ENCODE measurements around the gene MS4A10. TPM values are rescaled to one million over a fixed set of nuclear protein-coding genes. Genes with fewer than 3 reads are reported as not detected.

MS4A10 gene
- polyA plus RNA-seq, 3 donors = not detected

GRCh38 chr11:60840470-60841430 is 55.6 kb downstream of the MS4A10 start:
- Histone ChIP-seq H3K36me3 (replicated peaks in 1 of 2; ENCODE audit: control insufficient read depth in 1 of 2, insufficient read depth in 2 of 2, low read length in 2 of 2) (peaks cover 0 to 3% of the 10 kb centered on the region in 2 donors), H3K4me1 (ENCODE audit: control insufficient read depth in 1 of 2, insufficient read depth in 2 of 2, low read length in 2 of 2) (peaks cover 47 to 59% of the 10 kb centered on the region in 2 donors), H3K9me3 (replicated peaks in 1 of 2; ENCODE audit: control insufficient read depth in 1 of 2, insufficient read depth in 1 of 2, low read length in 2 of 2) (no peaks in the 10 kb centered on the region), H2AFZ (ENCODE audit: insufficient read depth, low read depth, low read length, poor library complexity, severe bottlenecking) (no peak overlapping the region), H3K79me2 (ENCODE audit: insufficient read depth, low read length) (peaks cover 31% of the 10 kb centered on the region), H3K27me3 (ENCODE audit: control insufficient read depth in 2 of 2, insufficient read depth in 2 of 2, low read length in 2 of 2) (no peaks in the 10 kb centered on the region), H3K4me2 (replicated peaks; ENCODE audit: extremely low read depth, low read length, poor library complexity, severe bottlenecking) (peak overlapping the region; percentile 95), H3K4me3 (replicated peaks in 1 of 3; ENCODE audit: low read depth in 2 of 3, low read length in 3 of 3) (peak overlapping the region in 1 of 3 experiments; percentile 91), H4K20me1 (ENCODE audit: insufficient read depth, low read length) (no peaks in the 10 kb centered on the region), H3K9ac (ENCODE audit: insufficient read depth, low read length, poor library complexity, severe bottlenecking) (no peak overlapping the region), H3K27ac (ENCODE audit: low read depth in 1 of 2, low read length in 2 of 2) (peak overlapping the region in 1 of 2 donors; percentile 85)
- 93% methylated on average over 8 of the region's 14 CpGs for WGBS (ENCODE audit: insufficient coverage)
- H3K9me3 Mint-ChIP-seq = no peaks in the 10 kb centered on the region
- no peak for DNase-seq
- H3K4me1 Mint-ChIP-seq = peaks cover 59% of the 10 kb centered on the region
- TF ChIP-seq CTCF (IDR thresholded peaks at IDR 0.05) = no peak
- peak overlapping the region in 1 of 2 donors; percentile 90 for H3K4me3 Mint-ChIP-seq
- peaks cover 0 to 4% (median 0%) of the 10 kb centered on the region in 3 donors for H3K27me3 Mint-ChIP-seq (ENCODE audit: low read depth in 3 of 3)
- H3K27ac Mint-ChIP-seq = peak overlapping the region in 5 of 7 donors; percentile 47 to 94 (median 92)
- peaks cover 6 to 13% of the 10 kb centered on the region in 2 donors for H3K36me3 Mint-ChIP-seq
- intact Hi-C loops (cut with micrococcal nuclease) = loop anchor here in 1 of 2 donors (5.0 kb wide), 1 partner anchor 67 kb away; the partner anchor contains the start of gene PRPF19

DNA sequence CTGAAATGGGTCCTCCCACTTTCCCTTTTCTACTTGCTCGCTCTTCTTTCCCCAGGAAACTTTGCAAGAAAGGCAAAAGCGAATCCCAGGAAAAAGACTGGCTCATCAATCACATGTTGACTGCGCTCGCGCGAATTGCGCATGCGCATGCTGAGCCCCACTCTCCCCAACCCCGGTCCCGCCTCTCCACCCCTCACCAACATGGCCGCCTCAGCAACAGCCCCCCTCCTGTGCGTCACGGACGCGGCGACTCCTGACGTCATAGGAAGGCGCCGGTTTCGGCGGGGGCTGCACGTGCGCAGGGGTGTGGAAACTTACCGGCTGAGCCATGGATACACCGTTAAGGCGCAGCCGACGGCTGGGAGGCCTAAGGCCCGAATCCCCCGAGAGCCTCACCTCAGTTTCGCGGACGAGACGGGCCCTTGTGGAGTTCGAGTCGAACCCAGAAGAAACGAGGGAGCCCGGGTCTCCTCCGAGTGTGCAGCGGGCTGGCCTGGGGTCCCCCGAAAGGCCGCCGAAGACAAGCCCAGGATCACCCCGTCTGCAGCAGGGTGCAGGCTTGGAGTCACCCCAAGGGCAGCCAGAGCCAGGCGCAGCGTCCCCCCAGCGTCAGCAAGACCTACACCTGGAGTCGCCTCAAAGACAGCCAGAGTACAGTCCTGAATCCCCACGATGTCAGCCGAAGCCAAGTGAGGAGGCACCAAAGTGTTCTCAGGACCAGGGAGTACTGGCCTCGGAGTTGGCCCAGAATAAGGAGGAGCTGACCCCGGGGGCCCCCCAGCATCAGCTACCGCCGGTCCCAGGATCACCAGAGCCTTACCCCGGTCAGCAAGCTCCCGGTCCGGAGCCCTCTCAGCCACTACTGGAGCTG is 56.9 kb downstream of the MS4A10 start, which contains the start of gene CCDC86:
TSS of gene CCDC86 (plus strand) at position 317 of the 871 bp plus-strand sequence. CDS start at position 329, 12 bp downstream.
- Mint-ChIP-seq H3K27me3 (ENCODE audit: low read depth in 3 of 3) (peaks cover 0 to 5% (median 0%) of the 10 kb centered on the region in 3 donors), H3K4me3 (peak within 1 kb of the TSS; percentile 86 to 90), H3K36me3 (peaks cover 10 to 16% of the 10 kb centered on the region in 2 donors), H3K4me1 (peaks cover 46% of the 10 kb centered on the region), H3K9me3 (no peaks in the 10 kb centered on the region), H3K27ac (peak within 1 kb of the TSS; percentile 78 to 94 (median 91))
- DNase-seq = peak; percentile 91 to 97 (median 97)
- WGBS (ENCODE audit: insufficient coverage) = under 1% methylated on average over 56 of the region's 57 CpGs
- Histone ChIP-seq H3K4me2 (replicated peaks; ENCODE audit: extremely low read depth, low read length, poor library complexity, severe bottlenecking) (peak within 1 kb of the TSS; percentile 95), H3K9ac (ENCODE audit: insufficient read depth, low read length, poor library complexity, severe bottlenecking) (peak within 1 kb of the TSS; percentile 78), H3K9me3 (replicated peaks in 1 of 2; ENCODE audit: control insufficient read depth in 1 of 2, insufficient read depth in 1 of 2, low read length in 2 of 2) (no peaks in the 10 kb centered on the region), H3K4me3 (replicated peaks in 1 of 3; ENCODE audit: low read depth in 2 of 3, low read length in 3 of 3) (peak within 1 kb of the TSS; percentile 71 to 91 (median 89)), H3K27ac (ENCODE audit: low read depth in 1 of 2, low read length in 2 of 2) (peak within 1 kb of the TSS; percentile 56 to 85), H2AFZ (ENCODE audit: insufficient read depth, low read depth, low read length, poor library complexity, severe bottlenecking) (peak within 1 kb of the TSS; percentile 98), H3K27me3 (ENCODE audit: control insufficient read depth in 2 of 2, insufficient read depth in 2 of 2, low read length in 2 of 2) (no peaks in the 10 kb centered on the region), H4K20me1 (ENCODE audit: insufficient read depth, low read length) (no peaks in the 10 kb centered on the region), H3K4me1 (ENCODE audit: control insufficient read depth in 1 of 2, insufficient read depth in 2 of 2, low read length in 2 of 2) (peaks cover 34 to 46% of the 10 kb centered on the region in 2 donors), H3K79me2 (ENCODE audit: insufficient read depth, low read length) (peaks cover 31% of the 10 kb centered on the region), H3K36me3 (replicated peaks in 1 of 2; ENCODE audit: control insufficient read depth in 1 of 2, insufficient read depth in 2 of 2, low read length in 2 of 2) (peaks cover 0 to 3% of the 10 kb centered on the region in 2 donors)
- intact Hi-C loops (cut with micrococcal nuclease) = loop anchor here in 1 of 2 donors (5.0 kb wide), 1 partner anchor 65 kb away; the partner anchor contains the start of gene PRPF19
- no peak for TF ChIP-seq CTCF (IDR thresholded peaks at IDR 0.05)

All from CD14-positive monocyte (primary cell).